CD4-positive, alpha-beta T cell treated with Interleukin-10 for 1 hour (primary cell): Measurements from ENCODE around the gene SHISA4.

Source experiments
- DNase-seq: peaks from one replicate; pipeline ENCODE4 v3.0.0-alpha.2; 2020

The SHISA4 gene

GRCh38 chr1:201882665-201883132 lies 6.0 kb upstream of the SHISA4 start:
- peak; percentile 4 for DNase-seq

GRCh38 chr1:201883266-201883665 lies 5.4 kb upstream of the SHISA4 start:
- no peak for DNase-seq

GRCh38 chr1:201883786-201884185 lies 4.9 kb upstream of the SHISA4 start:
- DNase-seq, result no peak

GRCh38 chr1:201884425-201884824 lies 4.3 kb upstream of the SHISA4 start:
- no peak for DNase-seq

GRCh38 chr1:201885531-201886075 lies 3.1 kb upstream of the SHISA4 start:
- no peak for DNase-seq

- DNase-seq, result no peak
Measured at GRCh38 chr1:201886103-201886885, 2.4 kb upstream of the SHISA4 start.

GRCh38 chr1:201887116-201887866 lies 1.4 kb upstream of the SHISA4 start:
- no peak for DNase-seq

GRCh38 chr1:201889090-201889968 lies 631 bp downstream of the SHISA4 start:
- DNase-seq, result no peak

- no peak for DNase-seq
Measured at GRCh38 chr1:201890223-201890622, 1.5 kb downstream of the SHISA4 start.

- DNase-seq, result no peak
Measured at GRCh38 chr1:201890806-201891450, 2.2 kb downstream of the SHISA4 start.

- no peak for DNase-seq
Measured at GRCh38 chr1:201891451-201892045, 2.9 kb downstream of the SHISA4 start.

GRCh38 chr1:201892211-201892610 lies 3.5 kb downstream of the SHISA4 start:
- no peak for DNase-seq

- DNase-seq, result no peak
Measured at GRCh38 chr1:201893431-201893830, 4.7 kb downstream of the SHISA4 start.

GRCh38 chr1:201894343-201895119 lies 5.8 kb downstream of the SHISA4 start:
- DNase-seq, result no peak

- DNase-seq, result no peak
Measured at GRCh38 chr1:201895120-201895665, 6.5 kb downstream of the SHISA4 start.

GRCh38 chr1:201895913-201896807 lies 7.5 kb downstream of the SHISA4 start:
- peak; percentile 83 for DNase-seq

GRCh38 chr1:201896951-201897391 lies 8.3 kb downstream of the SHISA4 start:
- no peak for DNase-seq

- DNase-seq, result no peak
Measured at GRCh38 chr1:201898240-201898894, 9.7 kb downstream of the SHISA4 start.

- DNase-seq, result no peak
Measured at GRCh38 chr1:201898992-201899391, 10.3 kb downstream of the SHISA4 start.
